CD4-positive, alpha-beta memory T cell (primary cell): ENCODE data around the gene IGF2BP1. TPM values are rescaled to one million over a fixed set of nuclear protein-coding genes. Genes with fewer than 3 reads are reported as not detected.

ENCODE experiments used
- CTCF ChIA-PET: fragments of 350-600 bp; sonication (Branson Sonifier 250); formaldehyde crosslinking; loops from one replicate; lab custom pipeline; 2021; ENCODE audit warnings: inconsistent platforms; ENCODE audit not compliant: partially characterized antibody; lab: Charles Lee
- POLR2A ChIA-PET: fragments of 350-600 bp; sonication (Branson Sonifier 250); formaldehyde crosslinking; loops from one replicate; lab custom pipeline; 2021; ENCODE audit not compliant: partially characterized antibody; lab: Charles Lee
- DNase-seq, 5 donors: peaks; one replicate each; pipeline versions ENCODE4 v3.0.0 to v3.0.0-alpha.2; 2020 to 2022; ENCODE audit warnings: mixed read lengths in 1 of 5
- H3K27ac ChIP-seq: one replicate; pipeline ENCODE4 v1.7.0; 2013; ENCODE audit warnings: low read depth, low read length
- H3K27me3 ChIP-seq: 2 replicates; pipeline ENCODE4 v1.7.0; 2013; ENCODE audit warnings: mild to moderate bottlenecking, low read length, moderate library complexity; ENCODE audit not compliant: insufficient read depth
- H3K36me3 ChIP-seq: 2 replicates; pipeline ENCODE4 v1.7.0; 2013; ENCODE audit warnings: mild to moderate bottlenecking, low read length, moderate library complexity; ENCODE audit not compliant: insufficient read depth
- H3K4me1 ChIP-seq: 2 replicates; pipeline ENCODE4 v1.7.0; 2013; ENCODE audit warnings: mild to moderate bottlenecking, low read length, moderate library complexity; ENCODE audit not compliant: insufficient read depth
- H3K4me3 ChIP-seq, 2 donors: one replicate each; pipeline ENCODE4 v1.7.0; 2013; ENCODE audit warnings: low read length in 2 of 2, mild to moderate bottlenecking in 1 of 2
- H3K9me3 ChIP-seq, 2 donors: one replicate each; pipeline ENCODE4 v1.7.0; 2013; ENCODE audit warnings: low read length in 2 of 2, control low read depth in 1 of 2; ENCODE audit not compliant: control insufficient read depth in 1 of 2
- H3K27ac Mint-ChIP-seq, 7 donors: one replicate each; pipeline ENCODE4 v1.8.0; 2020 to 2021; ENCODE audit warnings: mixed read lengths in 7 of 7, mild to moderate bottlenecking in 6 of 7, inconsistent platforms in 3 of 7, moderate library complexity in 3 of 7
- H3K27me3 Mint-ChIP-seq, 2 donors: one replicate each; pipeline ENCODE4 v1.8.0; 2020 to 2021; ENCODE audit warnings: mixed read lengths in 2 of 2
- H3K36me3 Mint-ChIP-seq, 2 donors: one replicate each; pipeline ENCODE4 v1.8.0; 2020 to 2021; ENCODE audit warnings: mixed read lengths in 2 of 2, inconsistent platforms in 1 of 2, mild to moderate bottlenecking in 1 of 2
- H3K4me1 Mint-ChIP-seq, 4 donors: one replicate each; pipeline ENCODE4 v1.8.0; 2020 to 2021; ENCODE audit warnings: mixed read lengths in 4 of 4, mild to moderate bottlenecking in 1 of 4
- H3K4me3 Mint-ChIP-seq, 8 donors: one replicate each; pipeline ENCODE4 v1.8.0; 2020 to 2021; ENCODE audit warnings: mixed read lengths in 8 of 8, mild to moderate bottlenecking in 7 of 8, moderate library complexity in 6 of 8, inconsistent platforms in 3 of 8
- H3K9me3 Mint-ChIP-seq, 8 donors: one replicate each; pipeline ENCODE4 v1.8.0; 2020 to 2021; ENCODE audit warnings: mixed read lengths in 8 of 8, mild to moderate bottlenecking in 5 of 8, inconsistent platforms in 3 of 8, moderate library complexity in 1 of 8
- intact Hi-C: fragments of 100-400 bp; cut with micrococcal nuclease; formaldehyde crosslinking; loops from one replicate; pipeline ENCODE4 v1.15.1; 2023
- polyA plus RNA-seq, 2 donors: library from polyadenylated mRNA; unstranded; fragments of 300-500 nt; fragmentation: Illumina TruSeq; gene quantifications; one replicate each; pipeline ENCODE4 v1.2.3, GENCODE V29; 2021
- total RNA-seq, 2 experiments: library from RNA; stranded (reverse); gene quantifications; one replicate each; pipeline ENCODE4 v1.2.3, GENCODE V29; 2021

Gene IGF2BP1
- total RNA-seq (not detected), polyA plus RNA-seq (not detected)

DNA sequence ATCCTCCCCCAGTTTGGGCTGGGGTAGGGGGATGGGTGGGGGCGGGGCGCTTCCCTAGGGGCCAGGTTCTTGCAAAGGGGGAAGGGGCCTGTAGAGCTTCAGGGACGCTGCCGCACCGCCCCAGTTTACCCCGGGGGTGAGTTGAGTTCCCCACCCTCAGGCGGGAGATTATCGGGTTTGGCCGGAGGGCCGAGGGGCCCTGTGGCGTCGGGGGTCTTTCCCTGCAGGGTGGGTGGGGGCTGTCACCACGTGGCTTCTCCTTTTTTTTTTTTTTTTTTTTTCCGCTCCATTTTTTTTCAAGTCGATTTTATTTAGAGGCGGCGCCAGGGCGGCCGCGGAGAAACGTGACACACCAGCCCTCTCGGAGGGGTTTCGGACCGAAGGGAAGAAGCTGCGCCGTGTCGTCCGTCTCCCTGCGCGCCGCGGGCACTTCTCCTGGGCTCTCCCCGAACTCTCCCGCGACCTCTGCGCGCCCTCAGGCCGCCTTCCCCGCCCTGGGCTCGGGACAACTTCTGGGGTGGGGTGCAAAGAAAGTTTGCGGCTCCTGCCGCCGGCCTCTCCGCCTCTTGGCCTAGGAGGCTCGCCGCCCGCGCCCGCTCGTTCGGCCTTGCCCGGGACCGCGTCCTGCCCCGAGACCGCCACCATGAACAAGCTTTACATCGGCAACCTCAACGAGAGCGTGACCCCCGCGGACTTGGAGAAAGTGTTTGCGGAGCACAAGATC, at the start of gene IGF2BP1:
Gene IGF2BP1 (plus strand): TSS at position 283 of the 724 bp plus-strand sequence. CDS start 361 bp downstream, at position 644.
- peak within 1 kb of the TSS; percentile 60 to 83 (median 73) for H3K4me3 Mint-ChIP-seq
- no peaks in the 10 kb centered on the region for H3K36me3 ChIP-seq
- no peaks in the 10 kb centered on the region for H3K9me3 ChIP-seq
- no peak within 1 kb of the TSS for H3K27ac ChIP-seq
- H3K27me3 ChIP-seq: peaks cover 74% of the 10 kb centered on the region
- H3K36me3 Mint-ChIP-seq: no peaks in the 10 kb centered on the region
- peaks cover 8 to 41% (median 23%) of the 10 kb centered on the region in 4 donors for H3K4me1 Mint-ChIP-seq
- peaks cover 33% of the 10 kb centered on the region for H3K4me1 ChIP-seq
- DNase-seq: peak in 4 of 5 donors; percentile 13 to 34 (median 18)
- POLR2A ChIA-PET: interaction anchor here (0.9 kb wide), 1 partner anchor 104 kb away, joined by 3 read pairs; no protein-coding TSS in a partner anchor
- H3K27ac Mint-ChIP-seq: peak within 1 kb of the TSS in 3 of 7 donors; percentile 69 to 77 (median 74)
- CTCF ChIA-PET: no interaction called here
- intact Hi-C loops: no loop called here
- peaks cover 61 to 71% of the 10 kb centered on the region in 2 donors for H3K27me3 Mint-ChIP-seq
- peaks cover 0 to 29% (median 9%) of the 10 kb centered on the region in 8 donors for H3K9me3 Mint-ChIP-seq
- H3K4me3 ChIP-seq: peak within 1 kb of the TSS; percentile 8 to 37

- Histone ChIP-seq H3K4me3 (no peak overlapping the region), H3K27ac (no peak overlapping the region), H3K27me3 (no peaks in the 10 kb centered on the region), H3K4me1 (no peaks in the 10 kb centered on the region), H3K9me3 (no peaks in the 10 kb centered on the region), H3K36me3 (no peaks in the 10 kb centered on the region)
- ChIA-PET POLR2A (no interaction called here), CTCF (no interaction called here)
- no peak overlapping the region for H3K4me3 Mint-ChIP-seq
- H3K27me3 Mint-ChIP-seq: peaks cover 5 to 20% of the 10 kb centered on the region in 2 donors
- DNase-seq: no peak
- no peak overlapping the region for H3K27ac Mint-ChIP-seq
- H3K4me1 Mint-ChIP-seq: peaks cover 0 to under 1% (median 0%) of the 10 kb centered on the region in 4 donors
- H3K9me3 Mint-ChIP-seq: peaks cover 0 to 2% (median 0%) of the 10 kb centered on the region in 8 donors
- H3K36me3 Mint-ChIP-seq: no peaks in the 10 kb centered on the region
- intact Hi-C loops: no loop called here
These were observed 45.6 kb upstream of the IGF2BP1 start for GRCh38 chr17:48951572-48951971.

DNA sequence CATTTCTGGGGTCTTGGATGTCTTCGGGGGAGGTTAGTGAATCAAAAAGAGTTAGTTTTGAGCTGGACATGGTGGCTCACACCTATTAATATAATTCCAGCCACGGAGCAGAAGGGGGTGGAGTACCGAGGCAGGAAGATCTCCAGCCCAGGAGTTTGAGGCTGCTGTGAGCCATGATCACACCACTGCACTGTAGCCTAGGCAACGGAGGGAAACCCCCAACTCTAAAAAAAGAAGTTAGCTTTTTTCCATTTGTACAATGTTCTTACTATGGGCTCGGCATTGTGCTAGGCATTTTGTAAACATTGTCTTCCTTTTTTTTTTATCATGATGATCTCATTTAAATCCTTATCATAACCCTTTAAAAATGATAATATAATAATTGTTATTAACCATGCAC, 44.3 kb upstream of the IGF2BP1 start:
- no peaks in the 10 kb centered on the region for H3K36me3 ChIP-seq
- H3K4me3 Mint-ChIP-seq: no peak overlapping the region
- no peaks in the 10 kb centered on the region for H3K27me3 ChIP-seq
- ChIA-PET CTCF (interaction anchor here (0.7 kb wide), 1 partner anchor 18 kb away, joined by 3 read pairs; no protein-coding TSS in a partner anchor), POLR2A (no interaction called here)
- peaks cover 8 to 18% of the 10 kb centered on the region in 2 donors for H3K27me3 Mint-ChIP-seq
- no peaks in the 10 kb centered on the region for H3K4me1 ChIP-seq
- no peaks in the 10 kb centered on the region for H3K36me3 Mint-ChIP-seq
- DNase-seq: no peak
- H3K4me1 Mint-ChIP-seq: peaks cover 0 to 2% (median 0%) of the 10 kb centered on the region in 4 donors
- no peak overlapping the region for H3K4me3 ChIP-seq
- H3K27ac Mint-ChIP-seq: no peak overlapping the region
- intact Hi-C loops: no loop called here
- no peaks in the 10 kb centered on the region for H3K9me3 ChIP-seq
- no peak overlapping the region for H3K27ac ChIP-seq
- H3K9me3 Mint-ChIP-seq: peaks cover 0 to under 1% (median 0%) of the 10 kb centered on the region in 8 donors

- Mint-ChIP-seq H3K4me1 (peaks cover 0 to 2% (median under 1%) of the 10 kb centered on the region in 4 donors), H3K4me3 (no peak overlapping the region), H3K27me3 (peaks cover 11 to 25% of the 10 kb centered on the region in 2 donors), H3K36me3 (no peaks in the 10 kb centered on the region), H3K27ac (no peak overlapping the region), H3K9me3 (no peaks in the 10 kb centered on the region)
- Histone ChIP-seq H3K4me3 (no peak overlapping the region), H3K9me3 (no peaks in the 10 kb centered on the region), H3K4me1 (no peaks in the 10 kb centered on the region), H3K27ac (no peak overlapping the region), H3K27me3 (no peaks in the 10 kb centered on the region), H3K36me3 (no peaks in the 10 kb centered on the region)
- ChIA-PET POLR2A (no interaction called here), CTCF (no interaction called here)
- no peak for DNase-seq
- intact Hi-C loops: no loop called here
These were observed 42.9 kb upstream of the IGF2BP1 start for GRCh38 chr17:48954300-48954755.

GRCh38 chr17:48960834-48961515, 36.2 kb upstream of the IGF2BP1 start:
- ChIA-PET CTCF (no interaction called here), POLR2A (no interaction called here)
- no peaks in the 10 kb centered on the region for H3K9me3 ChIP-seq
- H3K27ac ChIP-seq: no peak overlapping the region
- no peak overlapping the region for H3K27ac Mint-ChIP-seq
- H3K36me3 Mint-ChIP-seq: no peaks in the 10 kb centered on the region
- no peak overlapping the region for H3K4me3 ChIP-seq
- H3K27me3 ChIP-seq: peaks cover 3% of the 10 kb centered on the region
- DNase-seq: no peak
- H3K4me3 Mint-ChIP-seq: no peak overlapping the region
- H3K4me1 ChIP-seq: no peaks in the 10 kb centered on the region
- no peaks in the 10 kb centered on the region for H3K9me3 Mint-ChIP-seq
- peaks cover 0 to 4% (median under 1%) of the 10 kb centered on the region in 4 donors for H3K4me1 Mint-ChIP-seq
- H3K36me3 ChIP-seq: no peaks in the 10 kb centered on the region
- peaks cover 26 to 32% of the 10 kb centered on the region in 2 donors for H3K27me3 Mint-ChIP-seq
- intact Hi-C loops: no loop called here

GRCh38 chr17:48961516-48962233, 35.5 kb upstream of the IGF2BP1 start:
- Mint-ChIP-seq H3K4me3 (no peak overlapping the region), H3K9me3 (no peaks in the 10 kb centered on the region), H3K27me3 (peaks cover 23 to 30% of the 10 kb centered on the region in 2 donors), H3K36me3 (no peaks in the 10 kb centered on the region), H3K4me1 (peaks cover 0 to 4% (median 0%) of the 10 kb centered on the region in 4 donors), H3K27ac (no peak overlapping the region)
- CTCF ChIA-PET: no interaction called here
- Histone ChIP-seq H3K9me3 (no peaks in the 10 kb centered on the region), H3K27me3 (peaks cover 3% of the 10 kb centered on the region), H3K4me1 (no peaks in the 10 kb centered on the region), H3K36me3 (no peaks in the 10 kb centered on the region), H3K27ac (no peak overlapping the region), H3K4me3 (no peak overlapping the region)
- POLR2A ChIA-PET: no interaction called here
- intact Hi-C loops: no loop called here
- DNase-seq: no peak

- Mint-ChIP-seq H3K4me3 (no peak overlapping the region), H3K9me3 (no peaks in the 10 kb centered on the region), H3K27me3 (peaks cover 26 to 35% of the 10 kb centered on the region in 2 donors), H3K36me3 (no peaks in the 10 kb centered on the region), H3K27ac (no peak overlapping the region), H3K4me1 (no peaks in the 10 kb centered on the region)
- no peaks in the 10 kb centered on the region for H3K4me1 ChIP-seq
- ChIA-PET POLR2A (no interaction called here), CTCF (interaction anchor here (1.1 kb wide), 1 partner anchor 17 kb away, joined by 3 read pairs; no protein-coding TSS in a partner anchor)
- no peaks in the 10 kb centered on the region for H3K9me3 ChIP-seq
- H3K36me3 ChIP-seq: no peaks in the 10 kb centered on the region
- H3K27me3 ChIP-seq: no peaks in the 10 kb centered on the region
- DNase-seq: no peak
- no peak overlapping the region for H3K27ac ChIP-seq
- intact Hi-C loops: no loop called here
- no peak overlapping the region for H3K4me3 ChIP-seq
These were observed 27.0 kb upstream of the IGF2BP1 start for GRCh38 chr17:48970224-48970623.
